GM23338 (cell line): ENCODE measurements around the gene CACNB2. TPM values are rescaled to one million over a fixed set of nuclear protein-coding genes. Genes with fewer than 3 reads are reported as not detected.

Experiments used
- ATAC-seq: fragments of 200-7000 bp; cut with Tn5 transposase; 3 replicates; pipeline ENCODE4 v1.9.1; 2020
- DNase-seq: peaks from one replicate; pipeline ENCODE4 v3.0.0-alpha.2; 2015; ENCODE audit warnings: low spot score
- H2AFZ ChIP-seq: fragments of 200-600 bp; sonication (generic); 2 replicates; pipeline ENCODE4 v1.8.0; 2016; ENCODE audit warnings: antibody characterized with exemption, mild to moderate bottlenecking, moderate library complexity
- H3F3A ChIP-seq: fragments of 200-600 bp; sonication (generic); replicated peaks from 2 replicates; pipeline ENCODE4 v1.8.0; 2017; ENCODE audit warnings: antibody characterized with exemption, mixed run types, low read depth
- H3K27ac ChIP-seq: fragments of 200-600 bp; sonication (generic); 2 replicates; pipeline ENCODE4 v1.6.1; 2016; ENCODE audit warnings: low read depth
- H3K27me3 ChIP-seq: fragments of 200-600 bp; sonication (generic); 2 replicates; pipeline ENCODE4 v1.8.0; 2016; ENCODE audit warnings: mild to moderate bottlenecking, mixed run types, moderate library complexity; ENCODE audit not compliant: insufficient read depth
- H3K36me3 ChIP-seq: fragments of 200-600 bp; sonication (generic); 2 replicates; pipeline ENCODE4 v1.8.0; 2016; ENCODE audit warnings: mild to moderate bottlenecking; ENCODE audit not compliant: insufficient read depth
- H3K4me1 ChIP-seq: fragments of 200-600 bp; sonication (generic); 2 replicates; pipeline ENCODE4 v1.8.0; 2016; ENCODE audit warnings: mild to moderate bottlenecking, moderate library complexity; ENCODE audit not compliant: insufficient read depth
- H3K4me2 ChIP-seq: fragments of 200-600 bp; sonication (generic); 2 replicates; pipeline ENCODE4 v1.7.1; 2017; ENCODE audit warnings: mixed run types
- H3K4me3 ChIP-seq: fragments of 200-600 bp; sonication (generic); 2 replicates; pipeline ENCODE4 v1.6.1; 2016; ENCODE audit warnings: mixed run types
- H3K79me2 ChIP-seq: fragments of 200-600 bp; sonication (generic); replicated peaks from 2 replicates; pipeline ENCODE4 v1.8.0; 2017; ENCODE audit warnings: mild to moderate bottlenecking; ENCODE audit not compliant: insufficient read depth
- H3K9me2 ChIP-seq: fragments of 200-600 bp; sonication (generic); 2 replicates; pipeline ENCODE4 v1.8.0; 2017; ENCODE audit not compliant: insufficient read depth
- H4K20me1 ChIP-seq: fragments of 200-600 bp; sonication (generic); replicated peaks from 2 replicates; pipeline ENCODE4 v1.8.0; 2017; ENCODE audit warnings: mild to moderate bottlenecking; ENCODE audit not compliant: insufficient read depth
- H3K27ac Mint-ChIP-seq: 2 replicates; pipeline ENCODE4 v1.8.0; 2020; ENCODE audit warnings: inconsistent platforms, mild to moderate bottlenecking, moderate library complexity, mixed read lengths
- H3K27me3 Mint-ChIP-seq: 3 replicates; pipeline ENCODE4 v1.8.0; 2022; ENCODE audit warnings: low read depth, mild to moderate bottlenecking, moderate library complexity, mixed read lengths, inconsistent platforms; ENCODE audit not compliant: insufficient read depth, poor library complexity
- H3K36me3 Mint-ChIP-seq: 3 replicates; pipeline ENCODE4 v1.8.0; 2021; ENCODE audit warnings: low read depth, mild to moderate bottlenecking, inconsistent platforms, moderate library complexity, mixed read lengths
- H3K4me1 Mint-ChIP-seq: 3 replicates; pipeline ENCODE4 v1.8.0; 2020; ENCODE audit warnings: mild to moderate bottlenecking, inconsistent platforms, mixed read lengths
- H3K4me3 Mint-ChIP-seq: 3 replicates; pipeline ENCODE4 v1.8.0; 2021; ENCODE audit warnings: moderate library complexity, mild to moderate bottlenecking, inconsistent platforms, mixed read lengths
- H3K9me3 Mint-ChIP-seq: 3 replicates; pipeline ENCODE4 v1.8.0; 2020; ENCODE audit warnings: moderate library complexity, mild to moderate bottlenecking, inconsistent platforms, mixed read lengths
- CREB1 ChIP-seq: fragments of 250-450 bp; sonication (Bioruptor Pico); IDR thresholded peaks from 2 replicates; pipeline ENCODE4 v1.5.0; 2020; ENCODE audit warnings: low read depth, mild to moderate bottlenecking, moderate library complexity
- CTCF ChIP-seq, 2 experiments: fragments of 200-600 bp in 1 of 2; sonication (generic) in 1 of 2; conservative IDR thresholded peaks; 2 replicates each; pipeline versions ENCODE4 v1.5.1 to v1.6.1; 2016 to 2017; ENCODE audit warnings: antibody characterized with exemption in 2 of 2, low read depth in 2 of 2, mild to moderate bottlenecking in 2 of 2, moderate library complexity in 1 of 2
- ETS1 ChIP-seq: IDR thresholded peaks from 2 replicates; pipeline ENCODE4 v1.6.1; 2016; ENCODE audit warnings: antibody characterized with exemption
- EZH2 ChIP-seq: fragments of 200-600 bp; sonication (generic); IDR thresholded peaks from one replicate; pipeline ENCODE4 v1.8.0; 2017; ENCODE audit warnings: antibody characterized with exemption, mild to moderate bottlenecking, low read depth; ENCODE audit not compliant: unreplicated experiment
- EZH2phosphoT487 ChIP-seq: fragments of 200-600 bp; sonication (generic); IDR thresholded peaks from one replicate; pipeline ENCODE4 v1.8.1; 2018; ENCODE audit warnings: antibody characterized with exemption; ENCODE audit not compliant: unreplicated experiment
- JUNB ChIP-seq: IDR thresholded peaks from one replicate; pipeline ENCODE4 v1.6.1; 2016; ENCODE audit warnings: antibody characterized with exemption; ENCODE audit not compliant: unreplicated experiment
- POLR2AphosphoS5 ChIP-seq: IDR thresholded peaks from 2 replicates; pipeline ENCODE4 v1.6.1; 2016; ENCODE audit warnings: antibody characterized with exemption, low read depth
- REST ChIP-seq: IDR thresholded peaks from one replicate; pipeline ENCODE4 v1.6.1; 2018; ENCODE audit warnings: antibody characterized with exemption; ENCODE audit not compliant: unreplicated experiment
- STAT1 ChIP-seq: IDR thresholded peaks from one replicate; pipeline ENCODE4 v1.6.1; 2016; ENCODE audit warnings: antibody characterized with exemption; ENCODE audit not compliant: unreplicated experiment
- ZNF331 ChIP-seq: fragments of 250-450 bp; sonication (Bioruptor Pico); IDR thresholded peaks from 2 replicates; pipeline ENCODE4 v1.5.0; 2020; ENCODE audit warnings: low read depth, mild to moderate bottlenecking, moderate library complexity
- ZNF462 ChIP-seq: fragments of 250-450 bp; sonication (Bioruptor Pico); IDR thresholded peaks from 2 replicates; pipeline ENCODE4 v1.5.0; 2020; ENCODE audit warnings: mild to moderate bottlenecking, moderate library complexity
- polyA plus RNA-seq: library from polyadenylated mRNA; unstranded; fragments of >200 nt; fragmentation: Nextera tagmentation; extraction: Ambion mirVana; gene quantifications from 2 replicates; pipeline ENCODE4 v1.2.1, GENCODE V29; 2016
- total RNA-seq: library from RNA; depleted of rRNA; stranded (reverse); fragments of >200 nt; shearing (Covaris generic); gene quantifications from 2 replicates; pipeline ENCODE4 v1.2.3, GENCODE V29; 2014

The CACNB2 gene
- total and polyA plus RNA-seq, 2 experiments from 2014 or later = 5.0 to 5.9 TPM

- TF ChIP-seq ZNF462 (CRISPR knock-in tag) = no peak
- TF ChIP-seq ZNF331 (CRISPR knock-in tag) = no peak
- no peak for TF ChIP-seq STAT1
Measured at GRCh38 chr10:18419945-18420344, 279.7 kb downstream of the CACNB2 start (continued).

GRCh38 chr10:18421726-18422293 is 281.6 kb downstream of the CACNB2 start:
- Histone ChIP-seq H2AFZ (no peak overlapping the region), H3K4me3 (no peak overlapping the region), H3K27me3 (no peaks in the 10 kb centered on the region), H3K27ac (no peak overlapping the region), H3K4me1 (peaks cover 4% of the 10 kb centered on the region; the same call in 1 of the 2 replicates), H3K79me2 (no peaks in the 10 kb centered on the region), H3F3A (no peaks in the 10 kb centered on the region), H3K4me2 (no peak overlapping the region), H4K20me1 (no peaks in the 10 kb centered on the region), H3K36me3 (no peaks in the 10 kb centered on the region), H3K9me2 (no peaks in the 10 kb centered on the region)
- ATAC-seq = no peak
- no peaks in the 10 kb centered on the region for H3K36me3 Mint-ChIP-seq
- peaks cover 18% of the 10 kb centered on the region for H3K4me1 Mint-ChIP-seq
- H3K27me3 Mint-ChIP-seq = no peaks in the 10 kb centered on the region
- H3K9me3 Mint-ChIP-seq = no peaks in the 10 kb centered on the region
- no peak for DNase-seq
- H3K4me3 Mint-ChIP-seq = no peak overlapping the region
- H3K27ac Mint-ChIP-seq = no peak overlapping the region
- TF ChIP-seq EZH2phosphoT487 = no peak
- TF ChIP-seq EZH2 = no peak
- no peak for TF ChIP-seq CREB1
- TF ChIP-seq POLR2AphosphoS5 = no peak
- no peak for TF ChIP-seq CTCF (conservative IDR thresholded peaks at IDR 0.05; ENCODE audit: low read depth in 2 of 2)
- no peak for TF ChIP-seq ETS1
- no peak for TF ChIP-seq REST
- no peak for TF ChIP-seq JUNB
- TF ChIP-seq ZNF331 (CRISPR knock-in tag) = no peak
